Measurements from ENCODE around the gene ARMH4. TPM values are rescaled to one million over a fixed set of nuclear protein-coding genes. Genes with fewer than 3 reads are reported as not detected.

Gene ARMH4
- total RNA-seq, 1 donor: 3.0 TPM

DNA sequence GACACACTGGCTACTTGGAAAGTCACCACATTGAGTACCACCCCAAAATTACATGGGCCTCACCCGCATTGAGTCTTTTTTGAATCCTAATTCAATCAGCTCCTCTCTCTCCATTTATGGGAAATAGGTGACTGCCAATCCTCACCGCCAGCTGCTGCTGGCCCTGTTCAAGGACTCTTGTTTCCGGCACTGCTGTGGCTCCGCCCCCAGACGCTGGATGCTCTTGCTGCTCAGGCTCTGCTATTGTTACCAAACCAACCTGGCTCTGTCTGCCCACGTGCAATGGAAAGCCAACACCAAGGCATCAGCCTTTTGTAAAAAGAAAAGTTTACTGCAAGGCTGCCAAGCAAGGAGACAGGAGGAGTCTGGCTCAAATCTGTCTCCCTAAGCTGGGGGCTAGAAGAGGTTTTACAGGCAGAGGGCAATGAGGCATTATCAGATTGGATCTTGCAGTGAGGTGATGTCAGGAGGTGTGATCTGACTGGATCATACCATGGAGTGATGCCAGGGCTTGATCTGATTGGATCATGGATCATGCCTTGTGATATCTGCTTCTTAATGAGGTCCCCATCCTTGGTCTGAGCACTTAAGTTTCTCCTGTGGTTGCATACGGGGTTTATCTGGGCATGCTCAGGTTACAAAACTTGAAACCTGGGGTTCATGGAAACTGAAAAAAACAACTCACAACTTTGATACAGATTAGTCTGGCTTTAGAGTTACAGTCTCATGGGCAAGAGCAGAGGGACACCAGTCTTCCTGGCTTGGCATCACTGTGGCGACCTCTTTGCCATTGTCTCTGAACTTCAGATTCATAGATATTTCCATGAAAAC is 169.0 kb downstream of the ARMH4 start:
- no peak for DNase-seq (ENCODE audit: low read depth)
- TF ChIP-seq, protein P1, sequence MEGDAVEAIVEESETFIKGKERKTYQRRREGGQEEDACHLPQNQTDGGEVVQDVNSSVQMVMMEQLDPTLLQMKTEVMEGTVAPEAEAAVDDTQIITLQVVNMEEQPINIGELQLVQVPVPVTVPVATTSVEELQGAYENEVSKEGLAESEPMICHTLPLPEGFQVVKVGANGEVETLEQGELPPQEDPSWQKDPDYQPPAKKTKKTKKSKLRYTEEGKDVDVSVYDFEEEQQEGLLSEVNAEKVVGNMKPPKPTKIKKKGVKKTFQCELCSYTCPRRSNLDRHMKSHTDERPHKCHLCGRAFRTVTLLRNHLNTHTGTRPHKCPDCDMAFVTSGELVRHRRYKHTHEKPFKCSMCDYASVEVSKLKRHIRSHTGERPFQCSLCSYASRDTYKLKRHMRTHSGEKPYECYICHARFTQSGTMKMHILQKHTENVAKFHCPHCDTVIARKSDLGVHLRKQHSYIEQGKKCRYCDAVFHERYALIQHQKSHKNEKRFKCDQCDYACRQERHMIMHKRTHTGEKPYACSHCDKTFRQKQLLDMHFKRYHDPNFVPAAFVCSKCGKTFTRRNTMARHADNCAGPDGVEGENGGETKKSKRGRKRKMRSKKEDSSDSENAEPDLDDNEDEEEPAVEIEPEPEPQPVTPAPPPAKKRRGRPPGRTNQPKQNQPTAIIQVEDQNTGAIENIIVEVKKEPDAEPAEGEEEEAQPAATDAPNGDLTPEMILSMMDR (IDR thresholded peaks at IDR 0.05; ENCODE audit: insufficient read depth, low read depth, low read length): no peak

GRCh38 chr14:57981817-57982560 is 170.0 kb downstream of the ARMH4 start:
- no peak for DNase-seq (ENCODE audit: low read depth)

More for the DNA sequence above, 169.0 kb downstream of the ARMH4 start:
- H3K4me3 ChIP-seq (ENCODE audit: low read depth, low read length): no peak overlapping the region

DNA sequence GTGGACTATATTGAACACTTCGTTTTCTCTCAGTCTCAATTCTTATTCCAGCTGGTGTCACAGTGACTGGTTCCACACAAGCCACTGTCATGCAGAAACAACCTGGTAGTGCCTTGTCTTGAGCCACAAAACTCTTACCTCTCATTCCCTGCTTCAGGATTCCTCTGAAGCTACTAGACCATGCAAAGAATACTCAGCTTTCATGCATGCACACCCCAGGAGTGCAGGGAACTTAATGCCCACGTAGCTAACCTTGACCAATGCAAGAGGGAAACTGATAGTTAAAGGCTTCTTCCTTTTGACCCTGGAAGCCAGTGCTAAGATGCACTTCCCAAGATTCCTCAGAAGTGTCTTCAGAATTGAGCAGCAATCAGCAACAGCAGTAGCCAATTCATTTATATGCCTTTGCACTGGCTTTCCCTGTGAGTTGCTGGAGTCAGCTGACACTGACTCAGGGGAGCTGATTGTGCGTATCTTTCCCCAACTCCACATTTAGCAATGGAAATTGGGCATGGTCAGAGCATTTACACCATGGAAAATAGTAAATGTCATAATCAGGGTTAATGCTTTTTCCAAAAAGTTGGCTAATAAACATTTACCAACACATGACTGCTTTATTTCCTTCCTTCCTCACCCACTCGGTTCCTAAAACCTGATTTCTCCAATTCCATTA is 172.5 kb downstream of the ARMH4 start:
- H3K4me3 ChIP-seq (ENCODE audit: low read depth, low read length): no peak overlapping the region
- TF ChIP-seq, protein P1 (IDR thresholded peaks at IDR 0.05; ENCODE audit: insufficient read depth, low read depth, low read length): no peak
- no peak for DNase-seq (ENCODE audit: low read depth)

More at GRCh38 chr14:57981817-57982560, 170.0 kb downstream of the ARMH4 start:
- no peak overlapping the region for H3K4me3 ChIP-seq (ENCODE audit: low read depth, low read length)
- TF ChIP-seq, protein P1 (IDR thresholded peaks at IDR 0.05; ENCODE audit: insufficient read depth, low read depth, low read length): no peak

DNA sequence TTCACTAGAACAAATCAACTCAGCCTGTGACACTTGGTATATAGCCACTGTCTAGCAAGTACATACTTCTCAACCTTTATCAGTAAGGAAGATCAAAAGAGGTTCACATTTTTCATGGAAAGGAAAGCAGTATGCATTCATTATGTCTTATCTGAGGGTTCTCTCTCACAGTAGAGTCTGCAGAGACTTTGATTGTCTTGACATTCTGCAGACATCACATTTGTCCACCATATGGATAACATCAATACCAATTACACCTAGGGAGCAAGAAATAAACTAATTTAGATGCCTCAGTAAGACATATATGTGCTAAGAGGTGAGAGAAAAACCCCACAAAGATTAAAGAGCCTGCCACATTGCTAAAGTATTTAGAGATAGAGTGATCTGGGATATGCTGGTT is 175.3 kb downstream of the ARMH4 start:
- TF ChIP-seq, protein P1 (IDR thresholded peaks at IDR 0.05; ENCODE audit: insufficient read depth, low read depth, low read length): no peak
- no peak for DNase-seq (ENCODE audit: low read depth)

DNA sequence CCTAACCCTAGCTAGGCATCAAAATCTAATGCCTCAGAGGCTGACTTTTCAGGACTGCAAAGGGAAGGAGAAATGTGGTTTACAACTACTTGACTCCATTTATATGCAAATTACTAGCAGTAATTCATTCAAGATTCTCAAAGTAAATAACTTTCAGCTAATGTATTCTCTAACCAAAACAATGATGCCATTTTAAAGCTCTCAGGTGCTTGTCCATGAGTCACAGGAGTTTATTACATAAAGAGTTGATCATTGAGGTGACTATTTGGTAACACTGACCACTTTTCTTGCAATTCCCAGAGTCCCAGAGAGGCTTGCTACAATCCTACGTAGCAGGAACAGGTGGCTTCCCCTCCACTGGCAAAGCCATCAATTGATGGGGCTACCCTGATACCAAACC is 177.1 kb downstream of the ARMH4 start:
- TF ChIP-seq, protein P1 (IDR thresholded peaks at IDR 0.05; ENCODE audit: insufficient read depth, low read depth, low read length): no peak
- no peak for DNase-seq (ENCODE audit: low read depth)
- no peak overlapping the region for H3K4me3 ChIP-seq (ENCODE audit: low read depth, low read length)

More for the DNA sequence above, 175.3 kb downstream of the ARMH4 start:
- no peak overlapping the region for H3K4me3 ChIP-seq (ENCODE audit: low read depth, low read length)

GRCh38 chr14:57970594-57970993 is 181.4 kb downstream of the ARMH4 start:
- no peak for DNase-seq (ENCODE audit: low read depth)
- no peak overlapping the region for H3K4me3 ChIP-seq (ENCODE audit: low read depth, low read length)
- TF ChIP-seq, protein P1 (IDR thresholded peaks at IDR 0.05; ENCODE audit: insufficient read depth, low read depth, low read length): no peak
